Adipocyte (in vitro differentiated cells): Measurements from ENCODE around the gene PDS5B.
"Not testable (repeated sequence)": the region's sequence is repeated elsewhere in the genome, so short reads cannot be mapped to it uniquely, and the experiment has no call there.

ENCODE experiments used
- DNase-seq: peaks from one replicate; pipeline ENCODE4 v3.0.0-alpha.2; 2015; ENCODE audit warnings: low read depth
- H3K27me3 ChIP-seq: replicated peaks from 2 replicates; pipeline ENCODE4 v1.7.0; 2013; ENCODE audit warnings: mild to moderate bottlenecking, low read length, moderate library complexity; ENCODE audit not compliant: control insufficient read depth, insufficient read depth
- H3K36me3 ChIP-seq: 2 replicates; pipeline ENCODE4 v1.7.0; 2013; ENCODE audit warnings: low read length, mild to moderate bottlenecking, moderate library complexity; ENCODE audit not compliant: control insufficient read depth, insufficient read depth, severe bottlenecking
- H3K4me1 ChIP-seq: 2 replicates; pipeline ENCODE4 v1.7.0; 2013; ENCODE audit warnings: mild to moderate bottlenecking, low read length, moderate library complexity; ENCODE audit not compliant: control insufficient read depth, insufficient read depth
- H3K4me3 ChIP-seq: 2 replicates; pipeline ENCODE4 v1.7.0; 2013; ENCODE audit warnings: mild to moderate bottlenecking, low read length, moderate library complexity
- H3K9ac ChIP-seq: 2 replicates; pipeline ENCODE4 v1.7.0; 2013; ENCODE audit warnings: mild to moderate bottlenecking, low read length, moderate library complexity
- H3K9me3 ChIP-seq: 2 replicates; pipeline ENCODE4 v1.7.0; 2013; ENCODE audit warnings: mild to moderate bottlenecking, low read length, moderate library complexity; ENCODE audit not compliant: control insufficient read depth

Gene PDS5B

GRCh38 chr13:32586080-32586900 lies at the start of gene PDS5B:
Gene PDS5B, plus strand, starts transcription at chr13:32586452. Its CDS starts 62,321 bp downstream, at chr13:32648773.
- peak within 1 kb of the TSS; percentile 92 for H3K9ac ChIP-seq
- H3K36me3 ChIP-seq = no peaks in the 10 kb centered on the region
- no peaks in the 10 kb centered on the region for H3K9me3 ChIP-seq
- DNase-seq = peak; percentile 98
- H3K4me3 ChIP-seq = peak within 1 kb of the TSS; percentile 96
- H3K27me3 ChIP-seq = no peaks in the 10 kb centered on the region
- peaks cover 33% of the 10 kb centered on the region for H3K4me1 ChIP-seq

- peaks cover 7% of the 10 kb centered on the region for H3K4me1 ChIP-seq
- no peak for DNase-seq
- H3K9me3 ChIP-seq = no peaks in the 10 kb centered on the region
- H3K4me3 ChIP-seq = peak overlapping the region; percentile 99
- peak overlapping the region; percentile 97 for H3K9ac ChIP-seq
- H3K27me3 ChIP-seq = no peaks in the 10 kb centered on the region
- H3K36me3 ChIP-seq = peaks cover 18% of the 10 kb centered on the region
Measured at GRCh38 chr13:32537580-32538142, 48.6 kb upstream of the PDS5B start.

- Histone ChIP-seq H3K27me3 (no peaks in the 10 kb centered on the region), H3K4me3 (peak overlapping the region; percentile 99), H3K9ac (peak overlapping the region; percentile 97), H3K9me3 (no peaks in the 10 kb centered on the region), H3K4me1 (peaks cover 7% of the 10 kb centered on the region), H3K36me3 (peaks cover 18% of the 10 kb centered on the region)
- peak; percentile 74 for DNase-seq
Measured at GRCh38 chr13:32538143-32538620, 48.1 kb upstream of the PDS5B start.

GRCh38 chr13:32538621-32539246 lies 47.5 kb upstream of the PDS5B start, which contains the start of gene N4BP2L2:
Gene N4BP2L2, minus strand, starts transcription at chr13:32538795. Its CDS starts 1,768 bp downstream, at chr13:32537027.
- Histone ChIP-seq H3K4me1 (peaks cover 7% of the 10 kb centered on the region), H3K9me3 (no peaks in the 10 kb centered on the region), H3K4me3 (peak within 1 kb of the TSS; percentile 99), H3K36me3 (peaks cover 18% of the 10 kb centered on the region), H3K9ac (peak within 1 kb of the TSS; percentile 97), H3K27me3 (no peaks in the 10 kb centered on the region)
- DNase-seq = peak; percentile 99

- Histone ChIP-seq H3K27me3 (peaks cover 3% of the 10 kb centered on the region), H3K36me3 (no peaks in the 10 kb centered on the region)
- no peak for DNase-seq
Measured at GRCh38 chr13:32542221-32542620, 44.0 kb upstream of the PDS5B start.

GRCh38 chr13:32545083-32545482 lies 41.2 kb upstream of the PDS5B start:
- Histone ChIP-seq H3K4me3 (no peak overlapping the region), H3K9me3 (no peaks in the 10 kb centered on the region), H3K36me3 (no peaks in the 10 kb centered on the region), H3K27me3 (peaks cover 3% of the 10 kb centered on the region), H3K9ac (no peak overlapping the region), H3K4me1 (no peaks in the 10 kb centered on the region)
- no peak for DNase-seq

More at GRCh38 chr13:32542221-32542620, 44.0 kb upstream of the PDS5B start:
- Histone ChIP-seq H3K4me1 (peaks cover 3% of the 10 kb centered on the region), H3K4me3 (no peak overlapping the region), H3K9me3 (no peaks in the 10 kb centered on the region), H3K9ac (no peak overlapping the region)

- DNase-seq = peak; percentile 28
- no peaks in the 10 kb centered on the region for H3K9me3 ChIP-seq
- H3K36me3 ChIP-seq = no peaks in the 10 kb centered on the region
- H3K4me1 ChIP-seq = no peaks in the 10 kb centered on the region
- H3K27me3 ChIP-seq = peaks cover 3% of the 10 kb centered on the region
- peak overlapping the region; percentile 56 for H3K4me3 ChIP-seq
- H3K9ac ChIP-seq = no peak overlapping the region
Measured at GRCh38 chr13:32548837-32549236, 37.4 kb upstream of the PDS5B start.

- H3K36me3 ChIP-seq = no peaks in the 10 kb centered on the region
- H3K9me3 ChIP-seq = no peaks in the 10 kb centered on the region
- no peak overlapping the region for H3K4me3 ChIP-seq
- peaks cover 3% of the 10 kb centered on the region for H3K27me3 ChIP-seq
- H3K4me1 ChIP-seq = no peaks in the 10 kb centered on the region
- DNase-seq = no peak
- H3K9ac ChIP-seq = no peak overlapping the region
Measured at GRCh38 chr13:32549788-32550187, 36.5 kb upstream of the PDS5B start.

GRCh38 chr13:32553720-32554119 lies 32.5 kb upstream of the PDS5B start:
- Histone ChIP-seq H3K4me3 (no peak overlapping the region), H3K9ac (no peak overlapping the region), H3K27me3 (no peaks in the 10 kb centered on the region), H3K9me3 (no peaks in the 10 kb centered on the region), H3K4me1 (no peaks in the 10 kb centered on the region), H3K36me3 (no peaks in the 10 kb centered on the region)
- no peak for DNase-seq

GRCh38 chr13:32555613-32556012 lies 30.6 kb upstream of the PDS5B start:
- DNase-seq = no peak
- Histone ChIP-seq H3K36me3 (no peaks in the 10 kb centered on the region), H3K4me1 (no peaks in the 10 kb centered on the region), H3K27me3 (no peaks in the 10 kb centered on the region), H3K9me3 (no peaks in the 10 kb centered on the region), H3K4me3 (no peak overlapping the region), H3K9ac (no peak overlapping the region)

- H3K9ac ChIP-seq, H3K36me3 ChIP-seq, H3K27me3 ChIP-seq, H3K9me3 ChIP-seq, H3K4me1 ChIP-seq, H3K4me3 ChIP-seq, DNase-seq: not testable (repeated sequence)
Measured at GRCh38 chr13:32560842-32561241, 25.4 kb upstream of the PDS5B start.
